ENCODE results near the gene EXD3. TPM values are rescaled to one million over a fixed set of nuclear protein-coding genes. Genes with fewer than 3 reads are reported as not detected.

Gene EXD3
- total and polyA plus RNA-seq, 2 of the 13 experiments (the other 11 are each of a cell fraction or from before 2014, with no cell fraction given) = 2.7 to 4.8 TPM

DNA sequence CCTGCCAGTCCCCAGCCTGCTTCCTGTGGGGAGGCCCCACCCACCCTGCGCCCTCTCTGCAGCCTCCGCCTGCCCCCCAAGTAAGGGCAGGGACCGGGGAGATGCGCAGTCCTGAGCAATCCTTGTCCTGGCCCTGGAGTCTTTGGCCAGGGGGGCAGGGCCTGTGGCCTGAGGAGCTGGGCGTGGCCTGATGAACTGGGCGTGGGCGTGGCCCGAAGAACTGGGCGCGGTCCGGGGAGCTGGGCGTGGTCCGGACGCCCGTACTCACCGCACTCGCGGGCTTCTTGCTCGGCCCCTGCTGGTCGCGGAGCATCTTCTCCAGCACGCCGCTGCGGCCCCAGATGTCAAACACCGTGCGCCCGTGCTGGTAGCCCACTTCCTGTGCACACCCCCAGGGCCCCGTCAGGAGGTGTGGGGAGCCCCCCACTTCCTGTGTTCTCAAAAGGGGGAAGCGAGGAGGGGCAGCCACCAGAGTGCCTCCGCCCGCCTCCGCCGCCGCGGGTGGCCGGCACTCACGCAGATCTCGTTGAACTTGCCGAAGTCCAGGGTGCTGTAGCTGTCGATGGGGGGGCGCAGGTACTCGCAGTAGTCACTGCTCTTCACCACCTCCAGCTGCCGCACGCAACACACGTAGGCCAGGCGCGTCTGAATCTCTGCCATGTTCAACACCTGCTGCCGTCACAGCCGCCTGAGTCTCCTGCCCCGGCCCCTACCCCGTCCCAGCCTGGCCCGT is 38.9 kb upstream of the EXD3 start:
- Histone ChIP-seq H3K4me2 (ENCODE audit: low read depth, low read length) (no peak overlapping the region), H3K27ac (ENCODE audit: extremely low read length, insufficient read depth, low read length) (no peak overlapping the region)
- ATAC-seq = no peak

More for the DNA sequence above, 38.9 kb upstream of the EXD3 start:
- intact Hi-C loops (cut with micrococcal nuclease; ENCODE audit: unreplicated experiment) (no loop called here), in situ Hi-C loops (cut with HindIII; ENCODE audit: extremely low pct_ligation_motif_present, low pct_unique_long_range_greater_than_20kb) (no loop called here)
- Histone ChIP-seq H2AFZ (ENCODE audit: low read length) (no peak overlapping the region), H3K9ac (ENCODE audit: insufficient read depth, low read depth, low read length) (no peak overlapping the region), H3K36me3 (replicated peaks in 1 of 2; ENCODE audit: control insufficient read depth in 1 of 2, insufficient read depth in 2 of 2, low read length in 2 of 2) (peaks cover 2 to 7% of the 10 kb centered on the region in 2 experiments; a peak in 3 of 5 replicates), H4K20me1 (ENCODE audit: insufficient read depth, low read length) (peaks cover 9% of the 10 kb centered on the region; the same call in 1 of the 2 replicates), H3K4me1 (ENCODE audit: insufficient read depth, low read length) (peaks cover 75% of the 10 kb centered on the region), H3K4me3 (replicated peaks in 1 of 3; ENCODE audit: insufficient read depth in 1 of 3, low read depth in 2 of 3, low read length in 3 of 3) (no peak overlapping the region), H3K79me2 (ENCODE audit: insufficient read depth, low read length) (peaks cover 20% of the 10 kb centered on the region), H3K9me3 (ENCODE audit: low read length) (no peaks in the 10 kb centered on the region), H3K27me3 (ENCODE audit: control insufficient read depth in 1 of 2, insufficient read depth in 2 of 2, low read length in 2 of 2) (no peaks in the 10 kb centered on the region; a peak in 1 of 5 replicates)
- WGBS (ENCODE audit: low lambda C conversion rate) = 96% methylated on average over 37 of the region's 52 CpGs
- BruUV-seq (replicated peaks) = no TSS peak
- ChIA-PET POLR2A (no interaction called here), CTCF (ENCODE audit: low intra/inter-chr PET ratio, low total read pairs) (no interaction called here)
- TF ChIP-seq, protein P1, sequence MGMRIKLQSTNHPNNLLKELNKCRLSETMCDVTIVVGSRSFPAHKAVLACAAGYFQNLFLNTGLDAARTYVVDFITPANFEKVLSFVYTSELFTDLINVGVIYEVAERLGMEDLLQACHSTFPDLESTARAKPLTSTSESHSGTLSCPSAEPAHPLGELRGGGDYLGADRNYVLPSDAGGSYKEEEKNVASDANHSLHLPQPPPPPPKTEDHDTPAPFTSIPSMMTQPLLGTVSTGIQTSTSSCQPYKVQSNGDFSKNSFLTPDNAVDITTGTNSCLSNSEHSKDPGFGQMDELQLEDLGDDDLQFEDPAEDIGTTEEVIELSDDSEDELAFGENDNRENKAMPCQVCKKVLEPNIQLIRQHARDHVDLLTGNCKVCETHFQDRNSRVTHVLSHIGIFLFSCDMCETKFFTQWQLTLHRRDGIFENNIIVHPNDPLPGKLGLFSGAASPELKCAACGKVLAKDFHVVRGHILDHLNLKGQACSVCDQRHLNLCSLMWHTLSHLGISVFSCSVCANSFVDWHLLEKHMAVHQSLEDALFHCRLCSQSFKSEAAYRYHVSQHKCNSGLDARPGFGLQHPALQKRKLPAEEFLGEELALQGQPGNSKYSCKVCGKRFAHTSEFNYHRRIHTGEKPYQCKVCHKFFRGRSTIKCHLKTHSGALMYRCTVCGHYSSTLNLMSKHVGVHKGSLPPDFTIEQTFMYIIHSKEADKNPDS (CRISPR knock-in tag; IDR thresholded peaks at IDR 0.05) = peak; percentile 10; the same call in 1 of the 2 replicates
- TF ChIP-seq, protein P2, sequence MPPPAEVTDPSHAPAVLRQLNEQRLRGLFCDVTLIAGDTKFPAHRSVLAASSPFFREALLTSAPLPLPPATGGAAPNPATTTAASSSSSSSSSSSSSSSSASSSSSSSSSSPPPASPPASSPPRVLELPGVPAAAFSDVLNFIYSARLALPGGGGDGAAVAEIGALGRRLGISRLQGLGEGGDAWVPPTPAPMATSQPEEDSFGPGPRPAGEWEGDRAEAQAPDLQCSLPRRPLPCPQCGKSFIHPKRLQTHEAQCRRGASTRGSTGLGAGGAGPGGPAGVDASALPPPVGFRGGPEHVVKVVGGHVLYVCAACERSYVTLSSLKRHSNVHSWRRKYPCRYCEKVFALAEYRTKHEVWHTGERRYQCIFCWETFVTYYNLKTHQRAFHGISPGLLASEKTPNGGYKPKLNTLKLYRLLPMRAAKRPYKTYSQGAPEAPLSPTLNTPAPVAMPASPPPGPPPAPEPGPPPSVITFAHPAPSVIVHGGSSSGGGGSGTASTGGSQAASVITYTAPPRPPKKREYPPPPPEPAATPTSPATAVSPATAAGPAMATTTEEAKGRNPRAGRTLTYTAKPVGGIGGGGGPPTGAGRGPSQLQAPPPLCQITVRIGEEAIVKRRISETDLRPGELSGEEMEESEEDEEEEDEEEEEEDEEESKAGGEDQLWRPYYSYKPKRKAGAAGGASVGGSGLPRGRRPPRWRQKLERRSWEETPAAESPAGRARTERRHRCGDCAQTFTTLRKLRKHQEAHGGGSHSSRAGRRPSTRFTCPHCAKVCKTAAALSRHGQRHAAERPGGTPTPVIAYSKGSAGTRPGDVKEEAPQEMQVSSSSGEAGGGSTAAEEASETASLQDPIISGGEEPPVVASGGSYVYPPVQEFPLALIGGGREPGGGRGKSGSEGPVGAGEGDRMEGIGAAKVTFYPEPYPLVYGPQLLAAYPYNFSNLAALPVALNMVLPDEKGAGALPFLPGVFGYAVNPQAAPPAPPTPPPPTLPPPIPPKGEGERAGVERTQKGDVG (CRISPR knock-in tag; IDR thresholded peaks at IDR 0.05; ENCODE audit: borderline replicate concordance) = no peak
- TF ChIP-seq MTF2 (CRISPR knock-in tag; IDR thresholded peaks at IDR 0.05; ENCODE audit: borderline replicate concordance) (no peak), ZBTB38 (CRISPR knock-in tag; IDR thresholded peaks at IDR 0.05) (0 out of 2 replicates have a peak, but pooled peaks have one; percentile 2)
- TF ChIP-seq, protein P3, sequence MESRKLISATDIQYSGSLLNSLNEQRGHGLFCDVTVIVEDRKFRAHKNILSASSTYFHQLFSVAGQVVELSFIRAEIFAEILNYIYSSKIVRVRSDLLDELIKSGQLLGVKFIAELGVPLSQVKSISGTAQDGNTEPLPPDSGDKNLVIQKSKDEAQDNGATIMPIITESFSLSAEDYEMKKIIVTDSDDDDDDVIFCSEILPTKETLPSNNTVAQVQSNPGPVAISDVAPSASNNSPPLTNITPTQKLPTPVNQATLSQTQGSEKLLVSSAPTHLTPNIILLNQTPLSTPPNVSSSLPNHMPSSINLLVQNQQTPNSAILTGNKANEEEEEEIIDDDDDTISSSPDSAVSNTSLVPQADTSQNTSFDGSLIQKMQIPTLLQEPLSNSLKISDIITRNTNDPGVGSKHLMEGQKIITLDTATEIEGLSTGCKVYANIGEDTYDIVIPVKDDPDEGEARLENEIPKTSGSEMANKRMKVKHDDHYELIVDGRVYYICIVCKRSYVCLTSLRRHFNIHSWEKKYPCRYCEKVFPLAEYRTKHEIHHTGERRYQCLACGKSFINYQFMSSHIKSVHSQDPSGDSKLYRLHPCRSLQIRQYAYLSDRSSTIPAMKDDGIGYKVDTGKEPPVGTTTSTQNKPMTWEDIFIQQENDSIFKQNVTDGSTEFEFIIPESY (CRISPR knock-in tag; IDR thresholded peaks at IDR 0.05) = peak; percentile 92
- FAIRE-seq (no peak), DNase-seq (ENCODE audit: low spot score) (no peak)
